ENCODE results near the gene OR4P4. TPM values are rescaled to one million over a fixed set of nuclear protein-coding genes. Genes with fewer than 3 reads are reported as not detected.

OR4P4 gene
- not detected in 2 replicates for total RNA-seq

DNA sequence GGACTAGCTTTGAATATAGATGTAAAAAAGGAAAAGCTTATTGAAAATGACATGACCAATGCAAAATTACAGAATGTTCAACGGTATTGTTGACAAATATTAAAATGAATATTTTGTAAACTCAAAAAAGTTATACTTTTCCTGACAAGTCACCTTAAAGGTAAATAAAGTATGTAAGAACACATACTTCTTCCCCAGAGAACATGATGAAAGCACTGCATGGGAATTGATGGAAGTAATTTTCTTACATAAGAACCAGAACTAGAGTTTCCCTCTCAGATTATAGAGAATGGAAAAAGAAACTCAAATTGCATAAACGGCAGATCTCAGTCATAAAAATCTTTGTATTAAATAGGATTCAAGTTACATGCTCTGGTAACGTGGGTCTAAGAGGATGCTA, at the start of gene OR4P4:
Gene OR4P4, plus strand, starts transcription at position 301 of the 400 bp plus-strand sequence.

DNA sequence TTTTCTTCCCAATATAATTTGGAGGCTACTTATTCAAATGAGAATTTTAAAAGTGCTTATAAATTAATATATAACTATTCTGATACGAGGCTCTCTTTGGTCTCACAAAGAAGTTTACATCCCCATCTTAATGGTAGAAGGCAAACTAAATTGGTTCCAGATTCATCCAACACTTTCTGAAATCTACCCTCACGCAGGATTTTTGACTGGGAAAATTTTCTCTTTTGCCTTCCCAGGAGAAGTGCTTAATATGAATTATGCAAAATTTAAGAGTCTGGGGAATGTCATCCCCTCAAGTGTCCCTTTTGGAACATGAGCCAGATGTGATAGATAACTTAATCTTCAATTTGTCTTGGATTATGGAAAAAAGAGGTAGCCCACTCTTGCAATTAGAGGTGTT, 27.4 kb upstream of the OR4P4 start, which contains the start of gene OR4C11:
Gene OR4C11, minus strand, starts transcription at position 101 of the 400 bp plus-strand sequence. CDS start 3,272 bp downstream, outside the sequence.

DNA sequence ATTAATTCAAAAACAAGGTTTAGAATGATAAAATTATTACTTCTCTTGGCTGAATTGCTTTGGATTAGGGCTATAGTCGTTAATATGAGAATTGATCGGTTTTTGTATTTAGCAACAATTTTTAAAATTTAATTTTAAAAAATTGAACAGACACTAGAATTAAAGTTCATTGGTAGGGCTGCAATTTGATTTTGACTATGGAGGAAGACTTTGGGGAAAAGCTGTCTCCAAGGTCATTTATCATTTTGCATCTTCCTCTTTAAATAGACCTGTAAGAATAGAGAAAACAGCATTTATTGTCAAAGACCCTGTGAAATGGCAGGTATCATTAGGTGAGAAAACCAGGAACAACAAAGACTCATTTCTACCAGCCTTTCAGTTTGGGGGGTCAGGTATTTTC, 13.1 kb downstream of the OR4P4 start, which contains the start of gene OR4S2:
Gene OR4S2, plus strand, starts transcription at position 301 of the 400 bp plus-strand sequence. CDS start 2,577 bp downstream, outside the sequence.

DNA sequence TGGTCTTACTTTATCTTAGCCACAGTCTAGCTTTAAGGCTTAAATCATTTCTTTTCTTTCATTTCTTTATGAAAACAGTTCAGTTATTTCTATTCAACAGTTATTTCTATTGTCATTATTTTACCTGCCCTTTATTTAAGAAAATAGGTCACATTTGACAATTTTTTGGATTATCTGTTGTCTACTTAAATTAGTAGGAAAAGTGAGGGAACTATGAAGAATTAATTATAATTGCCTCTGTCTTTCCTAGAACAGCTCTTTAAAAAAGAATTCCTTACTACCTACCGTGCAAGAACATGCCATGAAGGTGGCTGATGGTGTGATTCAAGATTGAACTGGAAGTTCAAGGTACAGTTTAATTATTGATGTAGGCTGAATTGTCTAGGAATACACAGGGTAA, 27.0 kb downstream of the OR4P4 start, which contains the start of gene OR4C6:
Gene OR4C6, plus strand, starts transcription at position 301 of the 400 bp plus-strand sequence. CDS start 2,966 bp downstream, outside the sequence.

Other genes starting within 250 kb of the OR4P4 start
- not detected in 2 replicates for gene OR4C15, start 80.6 kb upstream of the OR4P4 start, total RNA-seq
- gene OR4C16, start 63.0 kb upstream of the OR4P4 start, total RNA-seq: not detected in 2 replicates
- gene OR4C11, start 27.5 kb upstream of the OR4P4 start, total RNA-seq: not detected in 2 replicates
- not detected in 2 replicates for gene OR4S2, start 13.2 kb downstream of the OR4P4 start, total RNA-seq
- not detected in 2 replicates for gene OR4C6, start 27.1 kb downstream of the OR4P4 start, total RNA-seq
- not detected in 2 replicates for gene OR5D13, start 138.3 kb downstream of the OR4P4 start, total RNA-seq
- gene OR5D14, start 160.4 kb downstream of the OR4P4 start, total RNA-seq: not detected in 2 replicates
- not detected in 2 replicates for gene OR5L1, start 176.3 kb downstream of the OR4P4 start, total RNA-seq
- gene OR5D18, start 184.5 kb downstream of the OR4P4 start, total RNA-seq: not detected in 2 replicates
- gene OR5L2, start 192.1 kb downstream of the OR4P4 start, total RNA-seq: not detected in 2 replicates
- not detected in 2 replicates for gene OR5D16, start 203.6 kb downstream of the OR4P4 start, total RNA-seq
- not detected in 2 replicates for gene TRIM51, start 248.2 kb downstream of the OR4P4 start, total RNA-seq

Data from placental pericyte (primary cell).